ENCODE data around the gene SLC19A1. TPM values are rescaled to one million over a fixed set of nuclear protein-coding genes. Genes with fewer than 3 reads are reported as not detected.
"Not testable (repeated sequence)": the region's sequence is repeated elsewhere in the genome, so short reads cannot be mapped to it uniquely, and the experiment has no call there.

The SLC19A1 gene
- total RNA-seq, 2 donors from 2014 or later, result 4.7 to 6.1 TPM

DNA sequence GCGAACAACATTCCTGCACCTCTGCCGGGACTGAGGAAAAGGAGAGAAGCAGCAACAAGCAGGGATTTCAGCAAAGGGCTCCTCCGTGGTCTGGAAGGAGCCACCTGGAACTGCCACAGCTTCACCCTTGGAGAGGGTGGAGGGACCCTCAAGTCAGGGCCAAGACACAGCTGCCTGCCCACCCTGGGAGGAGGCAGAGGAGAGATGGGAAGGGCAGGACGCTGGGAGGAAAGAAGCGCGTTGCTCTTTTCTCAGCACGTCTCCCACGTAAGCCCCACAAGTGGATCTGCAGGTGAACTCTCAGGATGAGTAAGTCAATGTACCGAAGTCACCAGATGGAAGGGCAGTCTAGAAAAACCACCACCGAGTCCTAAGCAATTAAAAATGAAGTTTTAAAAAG is 39.6 kb downstream of the SLC19A1 start:
- ATAC-seq (ENCODE audit: insufficient number of reproducible peaks, low FRiP score, low read depth) (no peak), DNase-seq (ENCODE audit: low spot score) (no peak)
- Histone ChIP-seq H3K27ac (no peak overlapping the region), H3K4me3 (no peak overlapping the region), H3K36me3 (peaks cover 38% of the 10 kb centered on the region), H3K9me3 (no peaks in the 10 kb centered on the region), H3K27me3 (replicated peaks; ENCODE audit: insufficient read depth) (no peaks in the 10 kb centered on the region), H3K4me1 (ENCODE audit: control insufficient read depth in 1 of 2, low read depth in 2 of 2) (no peaks in the 10 kb centered on the region)
- no peak for TF ChIP-seq CTCF (IDR thresholded peaks at IDR 0.05)

GRCh38 chr21:45502006-45502345 is 40.3 kb downstream of the SLC19A1 start:
- no peak for ATAC-seq (ENCODE audit: insufficient number of reproducible peaks, low FRiP score, low read depth)
- Histone ChIP-seq H3K4me1 (ENCODE audit: control insufficient read depth in 1 of 2, low read depth in 2 of 2) (no peaks in the 10 kb centered on the region), H3K27ac (no peak overlapping the region), H3K36me3 (peaks cover 45% of the 10 kb centered on the region), H3K27me3 (replicated peaks; ENCODE audit: insufficient read depth) (no peaks in the 10 kb centered on the region), H3K4me3 (no peak overlapping the region), H3K9me3 (no peaks in the 10 kb centered on the region)
- no peak for DNase-seq (ENCODE audit: low spot score)
- no peak for TF ChIP-seq CTCF (IDR thresholded peaks at IDR 0.05)

DNA sequence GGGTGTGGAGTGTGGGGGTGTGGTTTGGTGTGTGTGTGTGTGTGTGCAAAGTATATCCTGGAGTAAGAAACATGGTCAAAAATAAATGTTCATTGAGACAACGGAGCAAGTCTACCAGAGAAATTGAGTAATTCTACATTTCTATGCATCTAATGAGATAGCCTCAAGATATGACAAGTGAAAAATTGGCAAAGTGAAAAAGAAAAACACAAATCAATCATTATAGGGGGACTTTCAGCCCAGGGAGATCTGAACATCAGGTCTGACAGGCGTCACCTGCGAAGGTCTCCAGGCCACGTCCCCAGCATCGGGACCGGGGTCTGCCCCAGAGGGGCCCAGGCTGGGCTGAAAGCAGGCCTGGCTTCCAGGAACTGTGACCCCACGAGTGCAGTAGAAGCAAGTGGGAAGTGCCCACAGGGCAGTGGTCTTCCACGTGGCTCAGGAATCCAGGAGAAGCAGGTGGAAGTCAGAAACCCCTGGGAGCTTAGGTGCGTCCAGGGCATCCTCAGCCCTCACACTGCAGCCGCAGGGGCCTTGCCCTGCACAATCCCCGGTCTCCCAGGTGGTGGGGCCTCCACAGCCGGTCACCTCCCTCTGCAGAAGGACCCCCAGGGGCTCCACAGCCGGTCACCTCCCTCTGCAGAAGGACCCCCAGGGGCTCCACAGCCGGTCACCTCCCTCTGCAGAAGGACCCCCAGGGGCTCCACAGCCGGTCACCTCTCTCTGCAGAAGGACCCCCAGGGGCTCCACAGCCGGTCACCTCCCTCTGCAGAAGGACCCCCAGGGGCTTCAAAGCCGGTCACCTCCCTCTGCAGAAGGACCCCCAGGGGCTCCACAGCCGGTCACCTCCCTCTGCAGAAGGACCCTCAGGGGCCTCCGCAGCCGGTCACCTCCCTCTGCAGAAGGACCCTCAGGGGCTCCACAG is 40.9 kb downstream of the SLC19A1 start:
- not testable (repeated sequence) for DNase-seq (ENCODE audit: low spot score); H3K4me1 ChIP-seq (ENCODE audit: control insufficient read depth in 1 of 2, low read depth in 2 of 2); H3K27ac ChIP-seq; H3K27me3 ChIP-seq (replicated peaks; ENCODE audit: insufficient read depth); H3K9me3 ChIP-seq; ATAC-seq (ENCODE audit: insufficient number of reproducible peaks, low FRiP score, low read depth); H3K4me3 ChIP-seq
- peaks cover 51% of the 10 kb centered on the region for H3K36me3 ChIP-seq

DNA sequence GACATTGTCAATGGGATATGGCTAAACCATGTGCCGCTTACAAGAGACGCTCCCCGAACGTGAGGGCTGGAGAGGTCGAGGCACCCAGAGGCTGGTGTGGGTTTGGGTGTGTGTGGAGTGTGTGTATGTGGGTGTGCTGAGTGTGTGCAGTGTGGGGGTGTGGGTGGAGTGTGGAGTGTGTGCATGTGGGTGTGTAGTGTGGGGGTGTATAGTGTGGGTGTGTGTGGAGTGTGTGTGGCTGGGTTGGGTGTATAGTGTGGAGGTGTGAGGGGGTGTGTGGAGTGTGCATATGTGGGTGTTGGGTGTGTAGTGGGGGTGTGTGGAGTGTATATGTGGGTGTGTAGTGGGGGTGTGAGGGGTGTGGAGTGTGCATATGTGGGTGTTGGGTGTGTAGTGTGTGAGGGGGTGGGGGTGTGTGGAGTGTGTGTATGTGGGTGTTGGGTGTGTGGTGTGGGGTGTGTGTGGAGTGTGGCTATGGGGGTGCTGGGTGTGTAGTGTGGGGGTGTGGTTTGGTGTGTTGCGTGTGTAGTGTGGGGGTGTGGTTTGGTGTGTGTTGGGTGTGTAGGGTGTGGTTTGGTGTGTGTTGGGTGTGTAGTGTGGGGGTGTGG is 42.2 kb downstream of the SLC19A1 start:
- no peak for ATAC-seq (ENCODE audit: insufficient number of reproducible peaks, low FRiP score, low read depth)
- Histone ChIP-seq H3K4me3 (no peak overlapping the region), H3K27me3 (replicated peaks; ENCODE audit: insufficient read depth) (no peaks in the 10 kb centered on the region), H3K4me1 (ENCODE audit: control insufficient read depth in 1 of 2, low read depth in 2 of 2) (no peaks in the 10 kb centered on the region), H3K36me3 (peaks cover 58% of the 10 kb centered on the region), H3K9me3 (no peaks in the 10 kb centered on the region), H3K27ac (no peak overlapping the region)
- TF ChIP-seq CTCF (IDR thresholded peaks at IDR 0.05), result no peak
- no peak for DNase-seq (ENCODE audit: low spot score)

DNA sequence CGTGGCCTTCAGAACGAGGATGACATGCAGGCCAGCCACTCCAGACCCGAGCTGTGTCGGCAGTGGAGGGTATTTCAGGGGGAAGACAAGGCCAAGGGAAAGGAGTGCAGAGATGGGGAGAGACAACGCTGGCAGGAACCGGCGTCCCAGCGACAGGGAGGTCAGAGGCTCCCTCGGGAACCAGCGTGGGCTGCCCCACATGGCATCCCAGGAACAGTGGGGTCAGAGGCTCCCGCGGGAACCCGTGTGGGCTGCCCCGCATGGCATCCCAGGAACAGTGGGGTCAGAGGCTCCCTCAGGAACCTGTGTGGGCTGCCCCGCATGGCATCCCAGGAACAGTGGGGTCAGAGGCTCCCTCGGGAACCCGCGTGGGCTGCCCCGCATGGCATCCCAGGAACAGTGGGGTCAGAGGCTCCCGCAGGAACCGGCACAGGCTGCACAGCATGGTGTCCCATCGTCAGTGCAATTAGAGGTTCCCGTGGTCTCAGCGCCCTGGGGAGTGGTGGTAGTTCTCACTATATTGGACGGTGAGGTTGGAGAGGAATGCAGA is 43.0 kb downstream of the SLC19A1 start:
- H3K36me3 ChIP-seq, result peaks cover 60% of the 10 kb centered on the region

More for the DNA sequence above, 43.0 kb downstream of the SLC19A1 start:
- no peak for TF ChIP-seq CTCF (IDR thresholded peaks at IDR 0.05)
- no peak overlapping the region for H3K27ac ChIP-seq
- H3K4me3 ChIP-seq, result no peak overlapping the region
- H3K27me3 ChIP-seq (replicated peaks; ENCODE audit: insufficient read depth), result no peaks in the 10 kb centered on the region
- H3K4me1 ChIP-seq (ENCODE audit: control insufficient read depth in 1 of 2, low read depth in 2 of 2), result no peaks in the 10 kb centered on the region
- no peak for DNase-seq (ENCODE audit: low spot score)
- ATAC-seq (ENCODE audit: insufficient number of reproducible peaks, low FRiP score, low read depth), result no peak
- H3K9me3 ChIP-seq, result no peaks in the 10 kb centered on the region
